ENCODE results near the gene OCSTAMP. TPM values are rescaled to one million over a fixed set of nuclear protein-coding genes. Genes with fewer than 3 reads are reported as not detected.

Gene OCSTAMP
- total RNA-seq, 1 experiment from 2014 or later, result not detected

GRCh38 chr20:46519471-46520068 lies 30.9 kb downstream of the OCSTAMP start:
- DNase-seq (ENCODE audit: low spot score), result no peak

GRCh38 chr20:46512943-46513844 lies 37.3 kb downstream of the OCSTAMP start, which contains the start of gene ZNF334:
Gene ZNF334, minus strand, starts transcription at chr20:46513559. Its CDS starts 1,457 bp downstream, at chr20:46512102.
- no peak for DNase-seq (ENCODE audit: low spot score)

GRCh38 chr20:46509523-46509922 lies 40.9 kb downstream of the OCSTAMP start:
- no peak for DNase-seq (ENCODE audit: low spot score)

GRCh38 chr20:46507760-46508407 lies 42.6 kb downstream of the OCSTAMP start:
- DNase-seq (ENCODE audit: low spot score), result no peak

GRCh38 chr20:46505506-46505905 lies 44.9 kb downstream of the OCSTAMP start:
- no peak for DNase-seq (ENCODE audit: low spot score)

GRCh38 chr20:46501961-46502360 lies 48.5 kb downstream of the OCSTAMP start:
- DNase-seq (ENCODE audit: low spot score), result no peak

- DNase-seq (ENCODE audit: low spot score), result no peak
Measured at GRCh38 chr20:46501337-46501942, 49.0 kb downstream of the OCSTAMP start.

- no peak for DNase-seq (ENCODE audit: low spot score)
Measured at GRCh38 chr20:46494077-46494476, 56.4 kb downstream of the OCSTAMP start.

- no peak for DNase-seq (ENCODE audit: low spot score)
Measured at GRCh38 chr20:46491354-46491753, 59.1 kb downstream of the OCSTAMP start.

Other genes with a start within 250 kb of the OCSTAMP start
- not detected in 2 replicates for gene CDH22, start 242.2 kb downstream of the OCSTAMP start, total RNA-seq (2014; rRNA removed; shearing (Covaris generic))
- gene ELMO2, start 144.0 kb downstream of the OCSTAMP start, total RNA-seq (2014; rRNA removed; shearing (Covaris generic)), result 33.4 and 44.9 TPM in 2 replicates
- gene ZNF334, start 37.1 kb downstream of the OCSTAMP start, total RNA-seq (2014; rRNA removed; shearing (Covaris generic)), result 0.12 TPM in 1 of 2 replicates, not detected in the other
- gene SLC13A3, start 100.8 kb upstream of the OCSTAMP start, total RNA-seq (2014; rRNA removed; shearing (Covaris generic)), result not detected in 2 replicates
- 23.3 and 24.9 TPM in 2 replicates for gene TP53RK, start 138.8 kb upstream of the OCSTAMP start, total RNA-seq (2014; rRNA removed; shearing (Covaris generic))
- gene SLC2A10, start 159.0 kb upstream of the OCSTAMP start, total RNA-seq (2014; rRNA removed; shearing (Covaris generic)), result 7.3 and 11.8 TPM in 2 replicates

Data from A172 (cell line).